ENCODE results near the gene LRRC4C. TPM values are rescaled to one million over a fixed set of nuclear protein-coding genes. Genes with fewer than 3 reads are reported as not detected.
A peak's percentile ranks its signal among the peaks of the same experiment; 100 is the strongest.

Gene LRRC4C
- total RNA-seq, 1 donor from 2014 or later: 2.2 TPM

GRCh38 chr11:41414771-41415440 is 44.5 kb downstream of the LRRC4C start:
- DNase-seq (ENCODE audit: low spot score): no peak

- no peak for DNase-seq (ENCODE audit: low spot score)
Observed at GRCh38 chr11:41413843-41414242, 45.6 kb downstream of the LRRC4C start.

- no peak for DNase-seq (ENCODE audit: low spot score)
Observed at GRCh38 chr11:41405812-41406211, 53.6 kb downstream of the LRRC4C start.

- DNase-seq (ENCODE audit: low spot score): no peak
Observed at GRCh38 chr11:41404109-41404508, 55.3 kb downstream of the LRRC4C start.

GRCh38 chr11:41403458-41403857 is 56.0 kb downstream of the LRRC4C start:
- DNase-seq (ENCODE audit: low spot score): no peak

GRCh38 chr11:41400819-41401382 is 58.6 kb downstream of the LRRC4C start:
- no peak for DNase-seq (ENCODE audit: low spot score)

GRCh38 chr11:41400124-41400523 is 59.3 kb downstream of the LRRC4C start:
- no peak for DNase-seq (ENCODE audit: low spot score)

- no peak for DNase-seq (ENCODE audit: low spot score)
Observed at GRCh38 chr11:41399323-41399722, 60.1 kb downstream of the LRRC4C start.

GRCh38 chr11:41398175-41398574 is 61.3 kb downstream of the LRRC4C start:
- no peak for DNase-seq (ENCODE audit: low spot score)

GRCh38 chr11:41394521-41395195 is 64.8 kb downstream of the LRRC4C start:
- DNase-seq (ENCODE audit: low spot score): no peak

GRCh38 chr11:41392596-41392995 is 66.9 kb downstream of the LRRC4C start:
- DNase-seq (ENCODE audit: low spot score): no peak

- no peak for DNase-seq (ENCODE audit: low spot score)
Observed at GRCh38 chr11:41389623-41390130, 69.8 kb downstream of the LRRC4C start.

GRCh38 chr11:41384329-41384728 is 75.1 kb downstream of the LRRC4C start:
- no peak for DNase-seq (ENCODE audit: low spot score)

- DNase-seq (ENCODE audit: low spot score): no peak
Observed at GRCh38 chr11:41383768-41384167, 75.7 kb downstream of the LRRC4C start.

- peak; percentile 24 for DNase-seq (ENCODE audit: low spot score)
Observed at GRCh38 chr11:41382927-41383326, 76.5 kb downstream of the LRRC4C start.

GRCh38 chr11:41379084-41379483 is 80.4 kb downstream of the LRRC4C start:
- no peak for DNase-seq (ENCODE audit: low spot score)

GRCh38 chr11:41377709-41378394 is 81.6 kb downstream of the LRRC4C start:
- peak; percentile 39 for DNase-seq (ENCODE audit: low spot score)

- no peak for DNase-seq (ENCODE audit: low spot score)
Observed at GRCh38 chr11:41351825-41352224, 107.6 kb downstream of the LRRC4C start.

GRCh38 chr11:41346042-41346441 is 113.4 kb downstream of the LRRC4C start:
- DNase-seq (ENCODE audit: low spot score): no peak

- no peak for DNase-seq (ENCODE audit: low spot score)
Observed at GRCh38 chr11:41334007-41334933, 125.2 kb downstream of the LRRC4C start.

- DNase-seq (ENCODE audit: low spot score): no peak
Observed at GRCh38 chr11:41333357-41333756, 126.1 kb downstream of the LRRC4C start.
